Endothelial cell of umbilical vein (primary cell): ENCODE measurements around the gene CD93. TPM values are rescaled to one million over a fixed set of nuclear protein-coding genes. Genes with fewer than 3 reads are reported as not detected.
A peak's percentile ranks its signal among the peaks of the same experiment; 100 is the strongest.

Experiments used
- BruUV-seq: library from RNA; stranded (reverse); fragments of 400-500 nt; replicated peaks from 2 replicates; lab custom pipeline; 2021; lab: Mats Ljungman, UMichigan
- CTCF ChIA-PET: fragments of 300-600, 350-600 bp; sonication (Branson Sonifier 250); formaldehyde crosslinking; loops from one replicate; lab custom pipeline; 2021; ENCODE audit warnings: antibody characterized with exemption, inconsistent platforms; lab: Charles Lee
- POLR2A ChIA-PET: fragments of 300-600, 350-600 bp; sonication (Branson Sonifier 250); formaldehyde crosslinking; loops from one replicate; lab custom pipeline; 2021; ENCODE audit warnings: antibody characterized with exemption, inconsistent platforms; lab: Charles Lee
- DNase-seq: peaks from one replicate; pipeline ENCODE4 v3.0.0-alpha.2; 2011; ENCODE audit warnings: low read depth, low spot score
- FAIRE-seq: peaks from 2 replicates; lab custom pipeline; 2011; peaks lifted over from hg19 to GRCh38; lab: Jason Lieb, UNC
- H2AFZ ChIP-seq: 2 replicates; pipeline ENCODE4 v1.6.0; 2012; ENCODE audit warnings: low read depth, low read length, control low read depth, inconsistent platforms
- H3K27ac ChIP-seq: 2 replicates; pipeline ENCODE4 v1.5.1; 2011; ENCODE audit warnings: low read depth, mild to moderate bottlenecking, control low read depth, low read length, moderate library complexity; ENCODE audit not compliant: insufficient read depth
- H3K27me3 ChIP-seq, 2 experiments: 2 replicates each; pipeline versions ENCODE4 v1.6.0 to v1.6.1; 2011; ENCODE audit warnings: low read length in 2 of 2, mixed read lengths in 1 of 2; ENCODE audit not compliant: control insufficient read depth in 2 of 2, insufficient read depth in 2 of 2
- H3K36me3 ChIP-seq, 2 experiments: 2 replicates in 1 of 2; 3 replicates in 1 of 2; pipeline ENCODE4 v1.5.1; 2011; ENCODE audit warnings: low read length in 2 of 2, mild to moderate bottlenecking in 1 of 2, moderate library complexity in 1 of 2; ENCODE audit not compliant: control insufficient read depth in 2 of 2, insufficient read depth in 2 of 2; ENCODE audit errors: extremely low read depth in 1 of 2
- H3K4me1 ChIP-seq: 3 replicates; pipeline ENCODE4 v1.5.1; 2011; ENCODE audit warnings: mild to moderate bottlenecking, low read length; ENCODE audit not compliant: control insufficient read depth, insufficient read depth; ENCODE audit errors: extremely low read depth
- H3K4me2 ChIP-seq: 2 replicates; pipeline ENCODE4 v1.6.1; 2011; ENCODE audit warnings: low read length, control low read depth, mixed read lengths; ENCODE audit not compliant: insufficient read depth
- H3K4me3 ChIP-seq, 3 experiments: fragments of 200-600 bp in 1 of 3; sonication (generic), shearing (Covaris generic) in 1 of 3; replicated peaks in 1 of 3; 2 replicates each; pipeline ENCODE4 v1.5.1; 2011 to 2016; ENCODE audit warnings: control low read depth in 3 of 3, low read length in 3 of 3, mild to moderate bottlenecking in 2 of 3, inconsistent platforms in 1 of 3, low read depth in 1 of 3, moderate library complexity in 1 of 3; ENCODE audit not compliant: insufficient read depth in 1 of 3
- H3K79me2 ChIP-seq: 2 replicates; pipeline ENCODE4 v1.6.0; 2012; ENCODE audit warnings: low read length, inconsistent platforms; ENCODE audit not compliant: control insufficient read depth, insufficient read depth
- H3K9ac ChIP-seq: replicated peaks from 2 replicates; pipeline ENCODE3; 2011; ENCODE audit warnings: low read length, control low read depth; ENCODE audit not compliant: insufficient read depth; ENCODE audit errors: extremely low read depth
- H3K9me1 ChIP-seq: replicated peaks from 3 replicates; pipeline ENCODE4 v1.6.0; 2011; ENCODE audit warnings: mild to moderate bottlenecking, low read length; ENCODE audit not compliant: control insufficient read depth, insufficient read depth; ENCODE audit errors: extremely low read depth
- H3K9me3 ChIP-seq: replicated peaks from 2 replicates; pipeline ENCODE4 v1.5.1; 2012; ENCODE audit warnings: low read length, inconsistent platforms; ENCODE audit not compliant: control insufficient read depth, insufficient read depth
- H4K20me1 ChIP-seq: replicated peaks from 2 replicates; pipeline ENCODE3; 2011; ENCODE audit warnings: mild to moderate bottlenecking, low read length; ENCODE audit not compliant: control insufficient read depth, insufficient read depth; ENCODE audit errors: extremely low read depth
- GATA2 ChIP-seq: IDR thresholded peaks from 2 replicates; pipeline ENCODE4 v1.7.0; 2011; ENCODE audit warnings: low read depth, mild to moderate bottlenecking, moderate library complexity, mixed read lengths, low read length; ENCODE audit not compliant: insufficient read length, insufficient read depth
- JUN ChIP-seq: IDR thresholded peaks from 2 replicates; pipeline ENCODE4 v1.6.1; 2011; ENCODE audit warnings: borderline replicate concordance, low read depth; ENCODE audit not compliant: insufficient read length, insufficient read depth
- POLR2AphosphoS5 ChIP-seq: IDR thresholded peaks from 2 replicates; pipeline ENCODE4 v1.6.1; 2012; ENCODE audit warnings: low read depth, mild to moderate bottlenecking, control low read depth, low read length, moderate library complexity; ENCODE audit not compliant: insufficient read depth
- dilution Hi-C: fragments of 300-500 bp; cut with MboI; formaldehyde crosslinking; loops from one replicate; pipeline ENCODE4 v1.15.0; 2019; ENCODE audit warnings: low sequenced_read_pairs; ENCODE audit not compliant: extremely low pct_ligation_motif_present
- intact Hi-C: fragments of 100-400 bp; cut with micrococcal nuclease; formaldehyde crosslinking; loops from one replicate; pipeline ENCODE4 v1.10.0; 2022
- polyA plus RNA-seq, 4 experiments: library from polyadenylated mRNA; depleted of rRNA in 3 of 4; stranded (reverse) in 3 of 4; unstranded in 1 of 4; fragments of >200 nt; gene quantifications; 2 replicates each; pipeline versions ENCODE4 v1.2.1 to v1.2.3, GENCODE V29; 2011 to 2012; ENCODE audit warnings: missing spikeins in 1 of 4
- total RNA-seq: library from RNA; stranded (reverse); gene quantifications from 2 replicates; pipeline ENCODE4 v1.2.3, GENCODE V29; 2021
- TF ChIP-seq, protein P1 (sequence below): IDR thresholded peaks from 2 replicates; pipeline ENCODE4 v1.6.1; 2011; ENCODE audit not compliant: insufficient read depth, insufficient read length

The CD93 gene
- total and polyA plus RNA-seq, 2 donors (not counting 3 experiments of a cell fraction or from before 2014, with no cell fraction given), result 180 to 413 TPM

DNA sequence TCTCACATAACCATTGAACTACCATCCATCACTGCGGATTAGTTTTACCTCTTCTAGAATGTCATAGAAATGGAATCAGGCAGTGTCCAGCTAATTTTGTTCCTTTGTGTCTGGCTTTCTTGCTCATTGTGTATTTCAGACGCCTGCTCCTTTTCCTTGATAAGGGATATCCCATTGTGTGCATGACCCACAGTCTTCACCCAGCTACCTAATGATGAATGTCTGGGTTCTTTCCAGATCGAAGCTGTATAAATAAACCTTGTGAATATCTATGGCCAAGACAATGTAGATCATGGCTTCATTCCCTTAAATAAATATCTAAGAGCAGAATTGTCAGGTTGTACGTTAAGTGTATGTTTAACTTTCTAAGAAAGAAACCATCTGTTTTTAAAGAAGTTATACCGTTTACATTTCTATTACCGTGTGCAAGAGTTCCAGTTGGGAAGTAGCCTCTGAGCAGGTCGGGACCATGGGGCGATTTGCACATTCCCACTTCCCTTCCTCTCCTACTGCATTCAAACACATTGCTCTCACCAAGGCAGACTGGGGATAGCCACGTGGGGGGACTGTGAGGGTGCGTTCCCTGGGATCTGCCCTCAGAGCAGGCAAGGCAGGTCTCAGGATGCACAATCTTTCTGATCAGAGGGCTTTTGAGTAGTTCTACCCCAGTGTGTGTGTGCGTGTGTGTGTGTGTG lies 13.1 kb downstream of the CD93 start:
- H3K9ac ChIP-seq, result peak overlapping the region; percentile 29
- no TSS peak for BruUV-seq
- peak overlapping the region; percentile 13 for H3K4me2 ChIP-seq
- intact Hi-C loops (loop anchor here (1.0 kb wide), 2 partner anchors 9 to 11 kb away; no protein-coding TSS in a partner anchor), dilution Hi-C loops (no loop called here)
- CTCF ChIA-PET, result interaction anchor here (0.7 to 2.5 kb wide), 7 partner anchors 10 to 72 kb away, joined by 3 to 9 read pairs (median 4); partner anchors contain the start of gene CD93
- H3K9me3 ChIP-seq, result no peaks in the 10 kb centered on the region
- TF ChIP-seq POLR2AphosphoS5, result no peak
- TF ChIP-seq, protein P1, sequence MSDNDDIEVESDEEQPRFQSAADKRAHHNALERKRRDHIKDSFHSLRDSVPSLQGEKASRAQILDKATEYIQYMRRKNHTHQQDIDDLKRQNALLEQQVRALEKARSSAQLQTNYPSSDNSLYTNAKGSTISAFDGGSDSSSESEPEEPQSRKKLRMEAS, result peak; percentile 49
- peak; percentile 35 for TF ChIP-seq JUN
- peaks cover 20% of the 10 kb centered on the region for H3K4me1 ChIP-seq
- no peaks in the 10 kb centered on the region for H3K9me1 ChIP-seq
- no peak overlapping the region for H3K4me3 ChIP-seq
- POLR2A ChIA-PET, result no interaction called here
- no peak overlapping the region for H2AFZ ChIP-seq
- peak overlapping the region; percentile 76 for H3K27ac ChIP-seq
- peak; percentile 68 for FAIRE-seq
- no peaks in the 10 kb centered on the region for H3K79me2 ChIP-seq
- H3K27me3 ChIP-seq, result no peaks in the 10 kb centered on the region
- no peaks in the 10 kb centered on the region for H4K20me1 ChIP-seq
- no peaks in the 10 kb centered on the region for H3K36me3 ChIP-seq
- peak; percentile 97 for DNase-seq

- dilution Hi-C loops, result no loop called here
- no peaks in the 10 kb centered on the region for H3K9me3 ChIP-seq
- no peak overlapping the region for H3K9ac ChIP-seq
- no peak overlapping the region for H3K4me2 ChIP-seq
- DNase-seq, result no peak
- H3K79me2 ChIP-seq, result no peaks in the 10 kb centered on the region
- peaks cover 20% of the 10 kb centered on the region for H3K4me1 ChIP-seq
- ChIA-PET POLR2A (no interaction called here), CTCF (interaction anchor here (1.6 to 2.5 kb wide), 2 partner anchors 10 to 40 kb away, joined by 4 to 9 read pairs; no protein-coding TSS in a partner anchor)
- intact Hi-C loops, result no loop called here
- no peak overlapping the region for H3K4me3 ChIP-seq
- H4K20me1 ChIP-seq, result no peaks in the 10 kb centered on the region
- H3K27me3 ChIP-seq, result no peaks in the 10 kb centered on the region
- no peaks in the 10 kb centered on the region for H3K9me1 ChIP-seq
- H2AFZ ChIP-seq, result no peak overlapping the region
- FAIRE-seq, result no peak
- TF ChIP-seq GATA2 (no peak), JUN (no peak)
- peak overlapping the region; percentile 76 for H3K27ac ChIP-seq
- no TSS peak for BruUV-seq
- H3K36me3 ChIP-seq, result no peaks in the 10 kb centered on the region
Measured at GRCh38 chr20:23071996-23072395, 14.1 kb downstream of the CD93 start.
